ENCODE data around the gene NOXO1. TPM values are rescaled to one million over a fixed set of nuclear protein-coding genes. Genes with fewer than 3 reads are reported as not detected.
A peak's percentile ranks its signal among the peaks of the same experiment; 100 is the strongest.

NOXO1 gene
- total and polyA plus RNA-seq, 2 experiments from 2014 or later, result 2.3 to 6.0 TPM

GRCh38 chr16:1942810-1943726 is 38.2 kb downstream of the NOXO1 start, which contains the start of gene MSRB1:
TSS of gene MSRB1 (minus strand) at chr16:1943199. CDS start at chr16:1943156, 43 bp downstream.
- H4K20me1 ChIP-seq (ENCODE audit: insufficient read depth, poor library complexity, severe bottlenecking), result no peaks in the 10 kb centered on the region
- TF ChIP-seq EZH2 (IDR thresholded peaks at IDR 0.05; ENCODE audit: borderline replicate concordance), result no peak
- peak; percentile 100 for DNase-seq (ENCODE audit: low spot score)
- H3K4me2 ChIP-seq, result peak within 1 kb of the TSS; percentile 87
- no peaks in the 10 kb centered on the region for H3K9me3 ChIP-seq (ENCODE audit: low read depth)
- H3K79me2 ChIP-seq, result peaks cover 10% of the 10 kb centered on the region
- no peaks in the 10 kb centered on the region for H3K27me3 ChIP-seq
- peak within 1 kb of the TSS; percentile 77 for H2AFZ ChIP-seq
- H3K36me3 ChIP-seq (replicated peaks; ENCODE audit: insufficient read depth, low read depth), result no peaks in the 10 kb centered on the region
- WGBS (ENCODE audit: low lambda C conversion rate, missing lambda C conversion rate), result 5% methylated on average over 48 of the region's 77 CpGs
- H3K27ac ChIP-seq, result peak within 1 kb of the TSS; percentile 70
- H3K4me1 ChIP-seq (ENCODE audit: insufficient read depth), result peaks cover 24% of the 10 kb centered on the region
- peak within 1 kb of the TSS; percentile 70 for H3K4me3 ChIP-seq
- no peaks in the 10 kb centered on the region for H3K9me2 ChIP-seq (replicated peaks; ENCODE audit: insufficient read depth)

- Histone ChIP-seq H2AFZ (peak overlapping the region; percentile 64), H3K36me3 (replicated peaks; ENCODE audit: insufficient read depth, low read depth) (no peaks in the 10 kb centered on the region), H3K9me2 (replicated peaks; ENCODE audit: insufficient read depth) (no peaks in the 10 kb centered on the region), H3K9me3 (ENCODE audit: low read depth) (no peaks in the 10 kb centered on the region), H3K27ac (peak overlapping the region; percentile 70), H3K4me1 (ENCODE audit: insufficient read depth) (peaks cover 24% of the 10 kb centered on the region), H4K20me1 (ENCODE audit: insufficient read depth, poor library complexity, severe bottlenecking) (no peaks in the 10 kb centered on the region), H3K27me3 (no peaks in the 10 kb centered on the region), H3K4me3 (peak overlapping the region; percentile 70), H3K79me2 (peaks cover 10% of the 10 kb centered on the region), H3K4me2 (peak overlapping the region; percentile 87)
- WGBS (ENCODE audit: low lambda C conversion rate, missing lambda C conversion rate), result 38% methylated on average over 16 of the region's 17 CpGs
- no peak for TF ChIP-seq EZH2phosphoT487 (IDR thresholded peaks at IDR 0.05; ENCODE audit: low read depth, severe bottlenecking, unreplicated experiment)
- no peak for TF ChIP-seq CTCF (IDR thresholded peaks at IDR 0.05; ENCODE audit: poor library complexity)
- no peak for TF ChIP-seq EZH2 (IDR thresholded peaks at IDR 0.05; ENCODE audit: borderline replicate concordance)
- DNase-seq (ENCODE audit: low spot score), result no peak
Observed at GRCh38 chr16:1942047-1942809, 39.0 kb downstream of the NOXO1 start.

- 80% methylated on average over 29 of the region's 30 CpGs for WGBS (ENCODE audit: low lambda C conversion rate, missing lambda C conversion rate)
- Histone ChIP-seq H3K27ac (peak overlapping the region; percentile 70), H4K20me1 (ENCODE audit: insufficient read depth, poor library complexity, severe bottlenecking) (no peaks in the 10 kb centered on the region), H2AFZ (no peak overlapping the region), H3K9me3 (ENCODE audit: low read depth) (no peaks in the 10 kb centered on the region), H3K4me2 (peak overlapping the region; percentile 87), H3K4me1 (ENCODE audit: insufficient read depth) (peaks cover 24% of the 10 kb centered on the region), H3K4me3 (no peak overlapping the region), H3K79me2 (peaks cover 10% of the 10 kb centered on the region), H3K9me2 (replicated peaks; ENCODE audit: insufficient read depth) (no peaks in the 10 kb centered on the region), H3K27me3 (no peaks in the 10 kb centered on the region), H3K36me3 (replicated peaks; ENCODE audit: insufficient read depth, low read depth) (no peaks in the 10 kb centered on the region)
- TF ChIP-seq CTCF (IDR thresholded peaks at IDR 0.05; ENCODE audit: poor library complexity) (peak; percentile 10), EZH2phosphoT487 (IDR thresholded peaks at IDR 0.05; ENCODE audit: low read depth, severe bottlenecking, unreplicated experiment) (no peak)
- no peak for DNase-seq (ENCODE audit: low spot score)
Observed at GRCh38 chr16:1941162-1942046, 39.9 kb downstream of the NOXO1 start.
